Measurements from ENCODE around the gene DMD. TPM values are rescaled to one million over a fixed set of nuclear protein-coding genes. Genes with fewer than 3 reads are reported as not detected.

DMD gene
- total RNA-seq, 1 donor from 2014 or later = 30.6 TPM

DNA sequence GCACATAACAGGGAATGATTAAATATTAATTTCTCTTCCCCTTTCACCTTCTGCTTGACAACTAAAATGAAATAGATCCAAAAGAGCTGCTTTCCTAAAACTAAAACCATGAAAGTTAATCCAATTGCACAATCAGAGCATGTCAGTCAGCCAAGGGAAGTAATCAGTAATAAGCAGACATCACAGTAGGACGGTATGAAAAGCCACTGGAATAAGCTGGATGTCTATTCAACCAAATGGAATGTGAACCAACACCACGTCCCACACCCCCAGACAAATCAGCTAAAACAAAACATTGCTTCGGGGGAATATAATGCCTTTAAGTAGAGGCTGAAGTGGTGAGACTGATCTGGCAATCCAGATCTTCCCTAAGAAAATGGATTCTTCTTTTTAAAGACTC, 1280.1 kb downstream of the DMD start:
- H3K79me2 ChIP-seq (ENCODE audit: low read depth) = no peaks in the 10 kb centered on the region
- Mint-ChIP-seq H3K9me3 (peaks cover 4% of the 10 kb centered on the region), H3K36me3 (peaks cover 10% of the 10 kb centered on the region), H3K27me3 (ENCODE audit: insufficient read depth, low read depth) (no peaks in the 10 kb centered on the region), H3K27ac (no peak overlapping the region), H3K4me1 (peaks cover 14% of the 10 kb centered on the region), H3K4me3 (no peak overlapping the region)
- no peaks in the 10 kb centered on the region for H3F3A ChIP-seq (ENCODE audit: low read depth)
- DNase-seq (ENCODE audit: low spot score) = peak; percentile 6
- no peak overlapping the region for H2AFZ ChIP-seq (replicated peaks)
- TF ChIP-seq EZH2phosphoT487 (IDR thresholded peaks at IDR 0.05) = no peak
- TF ChIP-seq, protein P1, sequence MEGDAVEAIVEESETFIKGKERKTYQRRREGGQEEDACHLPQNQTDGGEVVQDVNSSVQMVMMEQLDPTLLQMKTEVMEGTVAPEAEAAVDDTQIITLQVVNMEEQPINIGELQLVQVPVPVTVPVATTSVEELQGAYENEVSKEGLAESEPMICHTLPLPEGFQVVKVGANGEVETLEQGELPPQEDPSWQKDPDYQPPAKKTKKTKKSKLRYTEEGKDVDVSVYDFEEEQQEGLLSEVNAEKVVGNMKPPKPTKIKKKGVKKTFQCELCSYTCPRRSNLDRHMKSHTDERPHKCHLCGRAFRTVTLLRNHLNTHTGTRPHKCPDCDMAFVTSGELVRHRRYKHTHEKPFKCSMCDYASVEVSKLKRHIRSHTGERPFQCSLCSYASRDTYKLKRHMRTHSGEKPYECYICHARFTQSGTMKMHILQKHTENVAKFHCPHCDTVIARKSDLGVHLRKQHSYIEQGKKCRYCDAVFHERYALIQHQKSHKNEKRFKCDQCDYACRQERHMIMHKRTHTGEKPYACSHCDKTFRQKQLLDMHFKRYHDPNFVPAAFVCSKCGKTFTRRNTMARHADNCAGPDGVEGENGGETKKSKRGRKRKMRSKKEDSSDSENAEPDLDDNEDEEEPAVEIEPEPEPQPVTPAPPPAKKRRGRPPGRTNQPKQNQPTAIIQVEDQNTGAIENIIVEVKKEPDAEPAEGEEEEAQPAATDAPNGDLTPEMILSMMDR (IDR thresholded peaks at IDR 0.05) = no peak
- TF ChIP-seq EZH2 (IDR thresholded peaks at IDR 0.05) = no peak
- H3K4me3 ChIP-seq = no peak overlapping the region
- no peak overlapping the region for H3K4me2 ChIP-seq
- no peaks in the 10 kb centered on the region for H4K20me1 ChIP-seq (ENCODE audit: low read depth)
- H3K36me3 ChIP-seq = no peaks in the 10 kb centered on the region
- H3K9me3 ChIP-seq (ENCODE audit: low read depth) = no peaks in the 10 kb centered on the region
- H3K27me3 ChIP-seq = no peaks in the 10 kb centered on the region
- no peaks in the 10 kb centered on the region for H3K4me1 ChIP-seq
- H3K9ac ChIP-seq = no peak overlapping the region
- no peak overlapping the region for H3K27ac ChIP-seq

DNA sequence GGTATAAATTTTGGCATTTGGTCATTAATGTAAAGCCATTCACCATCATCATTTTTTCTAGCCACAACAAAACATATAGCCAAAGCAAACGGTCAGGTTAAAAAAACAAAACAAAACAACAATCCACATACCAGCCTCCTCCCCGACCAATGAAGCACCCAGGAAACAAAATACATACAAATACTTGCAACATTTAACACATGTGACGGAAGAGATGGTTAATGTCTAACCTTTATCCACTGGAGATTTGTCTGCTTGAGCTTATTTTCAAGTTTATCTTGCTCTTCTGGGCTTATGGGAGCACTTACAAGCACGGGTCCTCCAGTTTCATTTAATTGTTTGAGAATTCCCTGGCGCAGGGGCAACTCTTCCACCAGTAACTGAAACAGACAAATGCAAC, 1282.0 kb downstream of the DMD start:
- no peak for DNase-seq (ENCODE audit: low spot score)

GRCh38 chrX:31921236-31921635, 1290.1 kb downstream of the DMD start:
- H3K9me3 Mint-ChIP-seq = peaks cover 5% of the 10 kb centered on the region
- H3F3A ChIP-seq (ENCODE audit: low read depth) = no peaks in the 10 kb centered on the region
- no peak overlapping the region for H3K27ac Mint-ChIP-seq
- no peaks in the 10 kb centered on the region for H3K27me3 Mint-ChIP-seq (ENCODE audit: insufficient read depth, low read depth)
- no peaks in the 10 kb centered on the region for H3K36me3 ChIP-seq
- H3K79me2 ChIP-seq (ENCODE audit: low read depth) = no peaks in the 10 kb centered on the region
- H4K20me1 ChIP-seq (ENCODE audit: low read depth) = no peaks in the 10 kb centered on the region
- no peaks in the 10 kb centered on the region for H3K9me3 ChIP-seq (ENCODE audit: low read depth)
- no peak overlapping the region for H3K4me2 ChIP-seq
- H3K4me3 Mint-ChIP-seq = no peak overlapping the region
- H2AFZ ChIP-seq (replicated peaks) = no peak overlapping the region
- no peak overlapping the region for H3K4me3 ChIP-seq
- no peaks in the 10 kb centered on the region for H3K4me1 Mint-ChIP-seq
- H3K4me1 ChIP-seq = no peaks in the 10 kb centered on the region
- TF ChIP-seq, protein P1 (IDR thresholded peaks at IDR 0.05) = no peak
- TF ChIP-seq EZH2phosphoT487 (IDR thresholded peaks at IDR 0.05) (no peak), EZH2 (IDR thresholded peaks at IDR 0.05) (no peak)
- no peaks in the 10 kb centered on the region for H3K27me3 ChIP-seq
- H3K9ac ChIP-seq = no peak overlapping the region
- DNase-seq (ENCODE audit: low spot score) = no peak
- H3K36me3 Mint-ChIP-seq = peaks cover 7% of the 10 kb centered on the region
- H3K27ac ChIP-seq = no peak overlapping the region

More for the DNA sequence above, 1282.0 kb downstream of the DMD start:
- no peaks in the 10 kb centered on the region for H3K4me1 ChIP-seq
- H3K27ac Mint-ChIP-seq = no peak overlapping the region
- H3K9me3 ChIP-seq (ENCODE audit: low read depth) = no peaks in the 10 kb centered on the region
- no peak overlapping the region for H3K9ac ChIP-seq
- peaks cover 14% of the 10 kb centered on the region for H3K4me1 Mint-ChIP-seq
- no peaks in the 10 kb centered on the region for H3K27me3 Mint-ChIP-seq (ENCODE audit: insufficient read depth, low read depth)
- H2AFZ ChIP-seq (replicated peaks) = no peak overlapping the region
- no peaks in the 10 kb centered on the region for H3K27me3 ChIP-seq
- no peaks in the 10 kb centered on the region for H3K79me2 ChIP-seq (ENCODE audit: low read depth)
- peaks cover 2% of the 10 kb centered on the region for H3K9me3 Mint-ChIP-seq
- H3K4me2 ChIP-seq = no peak overlapping the region
- H4K20me1 ChIP-seq (ENCODE audit: low read depth) = no peaks in the 10 kb centered on the region
- H3K36me3 Mint-ChIP-seq = peaks cover 12% of the 10 kb centered on the region
- no peak overlapping the region for H3K4me3 Mint-ChIP-seq
- H3K4me3 ChIP-seq = no peak overlapping the region
- TF ChIP-seq EZH2 (IDR thresholded peaks at IDR 0.05) (no peak), EZH2phosphoT487 (IDR thresholded peaks at IDR 0.05) (no peak)
- TF ChIP-seq, protein P1 (IDR thresholded peaks at IDR 0.05) = no peak
- H3F3A ChIP-seq (ENCODE audit: low read depth) = no peaks in the 10 kb centered on the region
- H3K27ac ChIP-seq = no peak overlapping the region
- no peaks in the 10 kb centered on the region for H3K36me3 ChIP-seq

Data from neural progenitor cell (in vitro differentiated cells).